H1 (cell line): ENCODE measurements around the gene CMIP. TPM values are rescaled to one million over a fixed set of nuclear protein-coding genes. Genes with fewer than 3 reads are reported as not detected.

Experiments
- BACH1 ChIP-seq: IDR thresholded peaks from 2 replicates; pipeline ENCODE4 v1.6.1; 2012; ENCODE audit warnings: low read length, improper control_type of control experiment
- CHD7 ChIP-seq: fragments of 300-600 bp; sonication (generic); IDR thresholded peaks from 2 replicates; pipeline ENCODE4 v1.7.1; 2012; ENCODE audit warnings: low read length, moderate library complexity, mild to moderate bottlenecking, inconsistent platforms; ENCODE audit not compliant: insufficient replicate concordance
- CTBP2 ChIP-seq: IDR thresholded peaks from 2 replicates; pipeline ENCODE4 v1.7.0; 2011; ENCODE audit warnings: borderline replicate concordance, mild to moderate bottlenecking, moderate library complexity, mixed read lengths, low read length; ENCODE audit not compliant: insufficient read depth, insufficient read length
- EZH2 ChIP-seq: fragments of 200-600 bp; sonication (generic); IDR thresholded peaks from 2 replicates; pipeline ENCODE4 v1.7.1; 2012; ENCODE audit warnings: low read depth, mild to moderate bottlenecking, moderate library complexity, low read length, inconsistent platforms; ENCODE audit not compliant: severe bottlenecking
- KDM1A ChIP-seq: fragments of 200-600, 300-600 bp; sonication (generic); IDR thresholded peaks from 2 replicates; pipeline ENCODE4 v1.7.1; 2016; ENCODE audit warnings: mild to moderate bottlenecking, low read length, borderline replicate concordance
- NRF1 ChIP-seq: IDR thresholded peaks from 2 replicates; pipeline ENCODE4 v1.6.1; 2011; ENCODE audit warnings: mild to moderate bottlenecking, low read depth, low read length, improper control_type of control experiment
- POLR2AphosphoS5 ChIP-seq: IDR thresholded peaks from 2 replicates; pipeline ENCODE4 v1.6.1; 2011; ENCODE audit warnings: low read depth, low read length
- TAF7 ChIP-seq: optimal IDR thresholded peaks from 2 replicates; pipeline ENCODE3; 2011; ENCODE audit warnings: low read depth, mild to moderate bottlenecking, inconsistent platforms, low read length, moderate library complexity, borderline replicate concordance
- TEAD4 ChIP-seq: IDR thresholded peaks from 2 replicates; pipeline ENCODE4 v1.6.1; 2012; ENCODE audit warnings: low read depth, low read length, inconsistent platforms, mixed read lengths
- ZNF274 ChIP-seq: IDR thresholded peaks from 2 replicates; pipeline ENCODE4 v1.7.0; 2012; ENCODE audit warnings: low read length, borderline replicate concordance; ENCODE audit errors: extremely low read depth
- polyA plus RNA-seq, 7 experiments: library from polyadenylated mRNA; depleted of rRNA in 3 of 7; stranded (reverse) in 5 of 7; unstranded in 2 of 7; fragments of >200 nt in 5 of 7; fragments of 200-250 nt in 2 of 7; gene quantifications; 1 replicate in 5 of 7; 2 replicates in 1 of 7; 4 replicates in 1 of 7; pipeline versions ENCODE4 v1.2.1 to v1.2.3, GENCODE V29; 2011 to 2013; ENCODE audit warnings: missing spikeins in 2 of 7, mixed read lengths in 2 of 7
- total RNA-seq: library from RNA; stranded (reverse); fragmentation: NEBNext Ultra II Directional; extraction: Animal tissue kit (Norgen Biotek cat#: 25700); gene quantifications from 2 replicates; pipeline ENCODE4 v1.2.1, GENCODE V29; 2021
- TF ChIP-seq, protein P1 (sequence below): IDR thresholded peaks from 2 replicates; pipeline ENCODE4 v1.6.1; 2011; ENCODE audit warnings: low read length, improper control_type of control experiment

CMIP gene
- total and polyA plus RNA-seq, 2 of the 8 experiments (the other 6 are each of a cell fraction or from before 2014, with no cell fraction given), result 7.9 to 53.2 TPM

DNA sequence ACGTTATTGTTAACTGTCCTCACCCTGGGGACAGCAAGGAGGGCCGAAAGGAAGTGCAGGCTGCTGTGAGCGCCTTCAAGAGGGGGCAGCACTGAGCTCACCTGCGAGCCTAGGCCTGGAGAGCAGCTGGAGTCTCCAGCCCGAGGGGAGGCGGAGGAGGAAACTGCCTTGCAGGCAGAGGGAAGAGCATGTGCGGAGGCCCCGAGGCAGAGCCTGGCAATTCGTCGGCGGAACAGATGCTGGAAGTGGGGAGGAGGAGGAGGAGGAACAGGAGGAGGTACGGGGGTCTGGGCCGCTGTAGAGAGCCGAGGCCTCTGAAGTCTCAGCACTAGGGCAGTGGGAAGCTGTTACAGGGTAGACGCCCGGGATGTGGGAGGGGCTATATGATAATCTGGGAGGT lies 284.8 kb downstream of the CMIP start (continued):
- no peak for TF ChIP-seq CHD7
- TF ChIP-seq KDM1A, result peak; percentile 96
- no peak for TF ChIP-seq ZNF274
- no peak for TF ChIP-seq BACH1
- TF ChIP-seq TEAD4, result no peak
- no peak for TF ChIP-seq CTBP2
- peak; percentile 53; the same call in 1 of the 2 replicates for TF ChIP-seq POLR2AphosphoS5
- TF ChIP-seq TAF7, result no peak
- no peak for TF ChIP-seq EZH2
- TF ChIP-seq NRF1, result no peak
- TF ChIP-seq, protein P1, sequence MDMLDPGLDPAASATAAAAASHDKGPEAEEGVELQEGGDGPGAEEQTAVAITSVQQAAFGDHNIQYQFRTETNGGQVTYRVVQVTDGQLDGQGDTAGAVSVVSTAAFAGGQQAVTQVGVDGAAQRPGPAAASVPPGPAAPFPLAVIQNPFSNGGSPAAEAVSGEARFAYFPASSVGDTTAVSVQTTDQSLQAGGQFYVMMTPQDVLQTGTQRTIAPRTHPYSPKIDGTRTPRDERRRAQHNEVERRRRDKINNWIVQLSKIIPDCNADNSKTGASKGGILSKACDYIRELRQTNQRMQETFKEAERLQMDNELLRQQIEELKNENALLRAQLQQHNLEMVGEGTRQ, result no peak
